KMS-11 (cell line): ENCODE data around the gene PTPRN2.

ENCODE experiments used
- H2AFZ ChIP-seq: fragments of 200-600 bp; sonication (generic); 2 replicates; pipeline ENCODE4 v1.6.1; 2016; ENCODE audit warnings: antibody characterized with exemption, mixed run types, low read depth
- H3K27ac ChIP-seq: fragments of 200-600 bp; sonication (generic); 2 replicates; pipeline ENCODE4 v1.6.1; 2016; ENCODE audit warnings: mild to moderate bottlenecking, mixed run types
- H3K27me3 ChIP-seq: fragments of 200-600 bp; sonication (generic); 2 replicates; pipeline ENCODE4 v1.6.1; 2017; ENCODE audit warnings: mild to moderate bottlenecking, low read depth, mixed run types, moderate library complexity; ENCODE audit not compliant: insufficient read depth
- H3K36me3 ChIP-seq: fragments of 200-600 bp; sonication (generic); 2 replicates; pipeline ENCODE4 v1.6.1; 2017; ENCODE audit warnings: mild to moderate bottlenecking, mixed run types; ENCODE audit not compliant: insufficient read depth
- H3K4me1 ChIP-seq: fragments of 200-600 bp; sonication (generic); 2 replicates; pipeline ENCODE4 v1.6.1; 2016; ENCODE audit warnings: mild to moderate bottlenecking, low read depth, mixed run types; ENCODE audit not compliant: poor library complexity, severe bottlenecking
- H3K4me2 ChIP-seq: fragments of 200-600 bp; sonication (generic); 2 replicates; pipeline ENCODE4 v1.7.0; 2016; ENCODE audit warnings: mild to moderate bottlenecking, mixed run types
- H3K4me3 ChIP-seq: fragments of 200-600 bp; sonication (generic); IDR thresholded peaks from 2 replicates; pipeline ENCODE4 v1.6.1; 2017; ENCODE audit warnings: low read depth, low read length, mixed read lengths; ENCODE audit not compliant: insufficient read depth
- H3K79me2 ChIP-seq: fragments of 200-600 bp; sonication (generic); 2 replicates; pipeline ENCODE4 v1.6.1; 2016; ENCODE audit warnings: low read depth, mixed run types; ENCODE audit not compliant: insufficient read depth
- H3K9ac ChIP-seq: fragments of 200-600 bp; sonication (generic); 2 replicates; pipeline ENCODE4 v1.6.1; 2016; ENCODE audit warnings: mild to moderate bottlenecking, mixed run types
- H4K20me1 ChIP-seq: fragments of 200-600 bp; sonication (generic); 2 replicates; pipeline ENCODE4 v1.6.1; 2016; ENCODE audit warnings: mild to moderate bottlenecking, mixed run types; ENCODE audit not compliant: insufficient read depth
- TF ChIP-seq, protein P1 (sequence below): fragments of 200-600 bp; sonication (generic); conservative IDR thresholded peaks from 2 replicates; pipeline ENCODE4 v1.6.1; 2017; ENCODE audit warnings: low read depth, mild to moderate bottlenecking, antibody characterized with exemption, low read length, moderate library complexity, mixed read lengths

Gene PTPRN2

GRCh38 chr7:158477866-158478265 is 109.8 kb downstream of the PTPRN2 start:
- Histone ChIP-seq H3K4me2 (no peak overlapping the region), H3K27ac (no peak overlapping the region), H3K79me2 (no peaks in the 10 kb centered on the region), H4K20me1 (no peaks in the 10 kb centered on the region), H3K9ac (no peak overlapping the region), H3K36me3 (no peaks in the 10 kb centered on the region), H2AFZ (no peak overlapping the region), H3K27me3 (peaks cover 75% of the 10 kb centered on the region), H3K4me1 (no peaks in the 10 kb centered on the region), H3K4me3 (no peak overlapping the region)
- TF ChIP-seq, protein P1, sequence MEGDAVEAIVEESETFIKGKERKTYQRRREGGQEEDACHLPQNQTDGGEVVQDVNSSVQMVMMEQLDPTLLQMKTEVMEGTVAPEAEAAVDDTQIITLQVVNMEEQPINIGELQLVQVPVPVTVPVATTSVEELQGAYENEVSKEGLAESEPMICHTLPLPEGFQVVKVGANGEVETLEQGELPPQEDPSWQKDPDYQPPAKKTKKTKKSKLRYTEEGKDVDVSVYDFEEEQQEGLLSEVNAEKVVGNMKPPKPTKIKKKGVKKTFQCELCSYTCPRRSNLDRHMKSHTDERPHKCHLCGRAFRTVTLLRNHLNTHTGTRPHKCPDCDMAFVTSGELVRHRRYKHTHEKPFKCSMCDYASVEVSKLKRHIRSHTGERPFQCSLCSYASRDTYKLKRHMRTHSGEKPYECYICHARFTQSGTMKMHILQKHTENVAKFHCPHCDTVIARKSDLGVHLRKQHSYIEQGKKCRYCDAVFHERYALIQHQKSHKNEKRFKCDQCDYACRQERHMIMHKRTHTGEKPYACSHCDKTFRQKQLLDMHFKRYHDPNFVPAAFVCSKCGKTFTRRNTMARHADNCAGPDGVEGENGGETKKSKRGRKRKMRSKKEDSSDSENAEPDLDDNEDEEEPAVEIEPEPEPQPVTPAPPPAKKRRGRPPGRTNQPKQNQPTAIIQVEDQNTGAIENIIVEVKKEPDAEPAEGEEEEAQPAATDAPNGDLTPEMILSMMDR, result no peak

DNA sequence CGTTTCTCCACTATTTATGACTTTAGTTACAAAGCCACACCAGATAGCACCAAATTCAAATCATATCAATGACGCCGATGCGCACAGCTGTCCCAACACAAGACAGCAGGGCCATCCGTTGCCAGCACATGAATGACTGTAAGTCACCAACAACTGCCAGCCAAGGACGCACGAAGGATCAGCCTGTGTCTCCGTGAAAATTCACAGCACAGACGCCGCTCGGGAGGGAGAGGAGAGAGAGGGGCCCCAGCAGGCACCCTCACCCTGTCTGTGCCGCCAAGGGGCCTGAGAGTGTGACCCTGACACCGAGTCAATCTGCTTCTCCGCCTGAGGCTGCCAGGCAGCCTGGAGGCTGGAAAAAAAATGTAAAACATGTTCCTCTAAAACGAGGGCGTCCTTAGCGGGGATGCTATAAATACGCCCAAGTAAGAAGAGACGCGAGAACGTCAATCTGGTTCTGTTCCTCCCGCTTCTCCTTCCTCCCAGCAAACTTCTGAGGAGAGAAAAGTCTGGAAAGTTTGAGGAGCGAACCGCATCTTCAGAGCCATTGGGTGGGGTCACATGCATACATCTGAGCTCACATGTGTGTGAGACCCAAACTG is 111.2 kb downstream of the PTPRN2 start:
- no peak overlapping the region for H3K27ac ChIP-seq
- TF ChIP-seq, protein P1, result no peak

GRCh38 chr7:158475679-158476052 is 112.0 kb downstream of the PTPRN2 start:
- Histone ChIP-seq H4K20me1 (no peaks in the 10 kb centered on the region), H2AFZ (no peak overlapping the region), H3K9ac (no peak overlapping the region), H3K4me3 (no peak overlapping the region), H3K27ac (no peak overlapping the region), H3K36me3 (no peaks in the 10 kb centered on the region), H3K27me3 (peaks cover 79% of the 10 kb centered on the region), H3K79me2 (no peaks in the 10 kb centered on the region), H3K4me2 (no peak overlapping the region), H3K4me1 (no peaks in the 10 kb centered on the region)
- TF ChIP-seq, protein P1, result no peak

More for the DNA sequence above, 111.2 kb downstream of the PTPRN2 start:
- Histone ChIP-seq H3K9ac (no peak overlapping the region), H3K4me3 (no peak overlapping the region), H3K79me2 (no peaks in the 10 kb centered on the region), H3K36me3 (no peaks in the 10 kb centered on the region), H3K27me3 (peaks cover 86% of the 10 kb centered on the region), H2AFZ (no peak overlapping the region), H3K4me2 (no peak overlapping the region), H4K20me1 (no peaks in the 10 kb centered on the region), H3K4me1 (no peaks in the 10 kb centered on the region)

GRCh38 chr7:158475036-158475678 is 112.5 kb downstream of the PTPRN2 start:
- H3K79me2 ChIP-seq, result no peaks in the 10 kb centered on the region
- no peaks in the 10 kb centered on the region for H3K36me3 ChIP-seq
- TF ChIP-seq, protein P1, result no peak
- no peak overlapping the region for H3K27ac ChIP-seq
- no peak overlapping the region for H3K4me3 ChIP-seq
- H3K4me1 ChIP-seq, result no peaks in the 10 kb centered on the region
- no peak overlapping the region for H3K9ac ChIP-seq
- H4K20me1 ChIP-seq, result no peaks in the 10 kb centered on the region
- no peak overlapping the region for H3K4me2 ChIP-seq
- H3K27me3 ChIP-seq, result peaks cover 77% of the 10 kb centered on the region
- H2AFZ ChIP-seq, result no peak overlapping the region
